Stimulated activated CD4-positive, alpha-beta T cell treated with anti-CD3 and anti-CD28 coated beads, Interleukin-1b, Interleukin-23, amount 100 ng/mL, for 4 hours (primary cell): ENCODE data around the gene ZNF316.

ENCODE experiments used
- DNase-seq, 2 donors: peaks; one replicate each; pipeline ENCODE4 v3.0.0-alpha.2; 2020; ENCODE audit warnings: low read depth in 2 of 2

ZNF316 gene

GRCh38 chr7:6636741-6637543 lies at the start of gene ZNF316:
ZNF316 (plus strand) TSS chr7:6637318; CDS start chr7:6642410, 5,092 bp downstream.
- DNase-seq = peak; percentile 50 to 64

- no peak for DNase-seq
These were observed 48.6 kb upstream of the ZNF316 start for GRCh38 chr7:6588566-6588965.

- DNase-seq = no peak
These were observed 47.8 kb upstream of the ZNF316 start for GRCh38 chr7:6589151-6589828.

GRCh38 chr7:6589829-6590644 lies 47.1 kb upstream of the ZNF316 start, which contains the start of gene INTS15:
INTS15 (plus strand) TSS chr7:6590021; CDS start chr7:6590284, 263 bp downstream.
- DNase-seq = peak; percentile 74 to 82

- DNase-seq = no peak
These were observed 46.4 kb upstream of the ZNF316 start for GRCh38 chr7:6590645-6591110.

- no peak for DNase-seq
These were observed 37.0 kb upstream of the ZNF316 start for GRCh38 chr7:6600093-6600492.

GRCh38 chr7:6604458-6604857 lies 32.7 kb upstream of the ZNF316 start:
- no peak for DNase-seq

GRCh38 chr7:6606866-6607583 lies 30.1 kb upstream of the ZNF316 start:
- DNase-seq = no peak

GRCh38 chr7:6607651-6608051 lies 29.5 kb upstream of the ZNF316 start:
- DNase-seq = no peak

GRCh38 chr7:6608081-6608480 lies 29.0 kb upstream of the ZNF316 start:
- no peak for DNase-seq

GRCh38 chr7:6608794-6609193 lies 28.3 kb upstream of the ZNF316 start:
- DNase-seq = no peak

GRCh38 chr7:6612819-6613218 lies 24.3 kb upstream of the ZNF316 start:
- DNase-seq = no peak

GRCh38 chr7:6613706-6614105 lies 23.4 kb upstream of the ZNF316 start:
- no peak for DNase-seq

GRCh38 chr7:6614953-6615722 lies 22.0 kb upstream of the ZNF316 start, which contains the start of gene ZNF853:
ZNF853 (plus strand) TSS chr7:6615610; CDS start chr7:6616175, 565 bp downstream.
- DNase-seq = peak in 1 of 2 donors; percentile 21

GRCh38 chr7:6615723-6616555 lies 21.2 kb upstream of the ZNF316 start:
- DNase-seq = no peak

GRCh38 chr7:6616854-6617643 lies 20.1 kb upstream of the ZNF316 start:
- DNase-seq = no peak

GRCh38 chr7:6618621-6619020 lies 18.5 kb upstream of the ZNF316 start:
- no peak for DNase-seq

- no peak for DNase-seq
These were observed 17.2 kb upstream of the ZNF316 start for GRCh38 chr7:6619961-6620360.
